KG1 (cell line): Measurements from ENCODE around the gene GSDME.

ENCODE experiments used
- DNase-seq: peaks from one replicate; lab custom pipeline; 2025; lab: John Stamatoyannopoulos, UW

GSDME gene

GRCh38 chr7:24722386-24723177 lies 34.7 kb downstream of the GSDME start:
- no peak for DNase-seq

GRCh38 chr7:24721481-24722001 lies 35.7 kb downstream of the GSDME start:
- DNase-seq = no peak

GRCh38 chr7:24720283-24720682 lies 37.0 kb downstream of the GSDME start:
- DNase-seq = no peak

DNA sequence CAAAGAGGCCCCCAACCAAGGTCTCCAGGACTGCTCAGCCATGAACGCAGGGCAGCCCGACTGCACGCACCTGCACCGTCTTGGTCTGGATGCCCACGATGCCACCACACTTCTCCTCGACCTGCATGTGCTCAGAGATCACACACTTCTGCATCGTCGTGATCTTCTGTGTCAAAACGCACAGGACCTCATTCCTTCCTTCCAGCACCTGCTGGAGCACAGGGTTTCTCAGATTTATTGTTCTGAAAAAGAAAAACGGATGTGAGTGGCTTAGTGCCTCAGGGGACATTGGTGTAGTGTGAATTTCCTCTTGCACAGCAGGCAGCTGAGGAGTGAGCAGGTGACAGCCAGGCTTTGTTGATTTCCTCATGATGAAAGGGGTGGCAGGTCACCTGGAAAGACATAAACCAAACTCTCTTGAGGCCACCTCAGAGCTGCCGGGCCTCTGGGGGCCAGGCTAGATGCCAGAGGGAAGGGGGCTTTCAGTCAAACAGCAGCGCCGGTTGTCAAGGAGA lies 38.2 kb downstream of the GSDME start:
- no peak for DNase-seq

- no peak for DNase-seq
Measured at GRCh38 chr7:24718431-24718831, 38.8 kb downstream of the GSDME start.

- DNase-seq = no peak
Measured at GRCh38 chr7:24717694-24718320, 39.5 kb downstream of the GSDME start.

GRCh38 chr7:24717247-24717622 lies 40.0 kb downstream of the GSDME start:
- no peak for DNase-seq

GRCh38 chr7:24716480-24717246 lies 40.6 kb downstream of the GSDME start:
- DNase-seq = no peak

DNA sequence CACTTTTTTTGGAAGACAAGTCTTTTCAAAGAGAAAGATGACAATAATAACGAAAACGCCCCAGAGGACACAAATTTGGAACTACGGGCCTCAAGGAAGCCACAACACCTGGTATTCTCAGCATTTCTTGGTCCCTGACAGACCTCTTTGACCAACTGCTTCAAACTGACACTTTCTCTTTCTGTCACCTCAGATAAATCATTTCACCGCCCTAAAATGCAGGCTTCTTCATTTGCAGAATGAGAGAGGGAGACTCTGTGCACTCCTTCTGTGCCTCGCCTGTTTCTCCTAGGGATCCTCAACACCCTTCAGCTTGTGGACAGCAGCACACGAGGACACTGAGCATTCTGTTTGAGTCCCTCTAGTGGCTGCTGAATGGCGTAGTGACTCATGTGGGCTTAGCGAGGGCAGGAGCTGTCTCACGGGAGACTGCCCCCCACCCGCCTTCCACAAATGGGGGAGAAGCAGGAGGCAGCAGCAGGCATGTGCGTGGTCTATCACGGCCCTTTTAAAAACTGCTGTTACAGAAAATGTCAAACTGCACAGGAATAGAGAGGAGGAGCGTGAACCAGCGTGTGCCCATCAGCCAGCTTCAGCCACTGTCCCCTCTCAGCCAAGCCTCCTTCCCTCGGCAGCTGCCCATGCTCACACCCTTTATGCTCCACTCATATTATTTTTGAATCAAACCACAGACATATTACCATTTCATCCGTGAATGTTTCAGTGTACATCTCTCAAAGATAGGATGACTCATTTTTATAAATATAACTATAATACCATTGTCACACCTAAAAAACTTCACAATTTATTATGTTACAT lies 41.4 kb downstream of the GSDME start:
- DNase-seq = no peak

GRCh38 chr7:24715171-24715570 lies 42.1 kb downstream of the GSDME start:
- DNase-seq = no peak

GRCh38 chr7:24714676-24715010 lies 42.6 kb downstream of the GSDME start:
- no peak for DNase-seq

DNA sequence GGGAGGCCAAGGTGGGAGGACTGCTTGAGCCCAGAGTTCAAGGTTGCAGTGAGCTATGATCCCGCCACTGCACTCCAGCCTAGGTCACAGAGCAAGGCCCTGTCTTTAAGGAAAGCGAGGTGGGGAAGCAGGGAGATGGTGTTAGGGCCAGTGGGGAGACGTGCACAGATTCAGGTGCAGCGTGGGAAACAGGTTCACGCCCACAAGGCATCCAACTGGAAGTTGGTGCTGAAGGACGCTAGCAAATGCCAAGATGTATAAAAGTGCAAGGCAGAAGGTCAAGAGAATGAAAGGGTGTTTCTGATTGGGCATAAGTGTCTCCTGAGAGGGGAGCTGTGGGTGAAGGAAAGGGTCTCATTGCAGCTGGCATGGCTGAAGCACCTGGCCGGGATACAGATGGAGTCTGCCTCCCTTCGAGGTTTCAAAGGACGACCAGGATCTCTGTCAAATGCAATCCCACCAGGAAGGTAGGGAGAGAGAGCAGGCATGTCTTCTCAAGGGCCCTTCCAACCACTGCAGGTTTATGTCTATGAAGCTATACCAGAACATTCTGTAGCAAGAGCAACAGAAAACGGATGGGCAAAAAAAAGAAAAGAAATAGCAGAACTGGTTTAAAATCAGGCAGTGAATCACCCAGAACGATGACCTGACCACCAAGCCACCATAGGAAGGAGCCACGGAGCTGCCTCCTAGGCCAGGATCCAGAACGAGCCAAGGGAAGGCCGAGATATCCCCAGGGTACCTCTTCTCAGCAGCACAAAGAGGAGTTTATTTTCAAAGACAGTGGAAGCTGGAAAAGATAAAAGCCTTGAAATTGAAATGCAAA lies 43.2 kb downstream of the GSDME start:
- DNase-seq = no peak

DNA sequence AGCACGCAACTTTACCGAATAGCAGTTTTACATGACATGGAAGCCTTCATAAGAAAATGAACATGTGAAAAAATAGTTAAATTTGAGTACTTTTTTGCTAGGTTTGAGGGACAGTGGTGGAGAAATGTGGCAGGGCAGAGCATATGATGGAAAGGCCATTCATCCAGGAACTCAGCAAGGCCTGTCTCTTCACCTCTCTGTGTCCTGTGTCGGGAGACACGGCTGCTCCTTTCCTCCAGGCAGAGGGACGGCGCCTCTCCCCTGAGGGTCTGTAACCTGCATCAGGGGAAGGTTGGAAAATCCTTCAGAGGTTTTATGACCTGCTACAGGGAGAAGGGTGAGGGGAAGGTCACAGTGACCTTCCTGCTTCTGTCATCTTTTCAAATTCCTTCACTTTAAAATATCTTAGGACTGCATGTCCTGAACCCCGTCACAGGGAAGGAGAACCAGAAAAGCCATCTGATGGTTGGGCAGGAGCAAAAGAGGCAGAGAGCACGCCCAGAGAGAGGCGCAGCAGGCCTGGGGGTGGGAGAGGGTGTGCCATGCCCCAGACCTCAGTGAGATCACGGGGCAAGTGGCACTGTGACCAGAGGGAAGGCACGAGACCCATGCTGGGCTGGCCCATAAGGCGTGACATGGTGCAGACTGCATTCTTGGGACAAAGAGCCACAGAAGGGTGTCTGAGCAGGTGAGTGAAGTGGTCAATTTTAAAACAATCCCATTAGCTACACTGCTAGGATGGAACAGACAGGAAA lies 44.0 kb downstream of the GSDME start:
- DNase-seq = no peak

DNA sequence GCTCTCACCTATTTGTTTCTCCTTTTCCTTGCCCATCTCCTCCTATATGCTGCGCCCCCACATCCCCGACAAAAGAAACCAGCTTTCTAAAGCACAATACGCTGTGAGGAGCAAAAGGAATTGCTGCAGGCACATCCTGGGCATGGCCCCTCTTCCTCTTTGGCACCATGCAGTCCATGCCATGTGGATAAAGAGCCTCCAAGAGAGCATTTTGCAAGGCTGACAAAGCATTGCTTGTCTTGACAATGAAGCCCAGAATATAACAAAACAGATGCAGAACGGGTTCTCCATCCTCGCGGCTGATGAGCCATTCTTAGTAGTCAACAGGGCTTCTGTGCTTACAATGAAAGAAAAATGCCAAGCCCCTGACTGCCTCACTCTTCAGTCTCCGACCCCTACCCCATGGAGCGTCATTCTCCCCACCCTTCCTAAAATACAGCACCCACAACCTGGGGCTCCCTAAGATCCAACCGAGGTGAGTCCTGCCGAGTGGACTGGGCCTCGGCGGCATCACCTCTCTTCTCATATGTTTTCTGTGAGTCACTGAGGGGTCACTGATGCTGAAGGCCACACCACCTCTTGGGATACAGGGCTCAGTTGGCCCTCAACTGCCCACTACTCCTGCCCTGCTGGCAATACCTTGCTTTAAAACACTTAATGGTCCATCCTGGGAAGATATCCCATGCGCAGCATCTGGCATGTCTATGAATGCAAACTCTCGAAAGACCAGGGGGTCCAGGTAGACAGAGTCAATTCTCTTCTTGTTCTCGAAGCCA lies 47.5 kb downstream of the GSDME start:
- no peak for DNase-seq

DNA sequence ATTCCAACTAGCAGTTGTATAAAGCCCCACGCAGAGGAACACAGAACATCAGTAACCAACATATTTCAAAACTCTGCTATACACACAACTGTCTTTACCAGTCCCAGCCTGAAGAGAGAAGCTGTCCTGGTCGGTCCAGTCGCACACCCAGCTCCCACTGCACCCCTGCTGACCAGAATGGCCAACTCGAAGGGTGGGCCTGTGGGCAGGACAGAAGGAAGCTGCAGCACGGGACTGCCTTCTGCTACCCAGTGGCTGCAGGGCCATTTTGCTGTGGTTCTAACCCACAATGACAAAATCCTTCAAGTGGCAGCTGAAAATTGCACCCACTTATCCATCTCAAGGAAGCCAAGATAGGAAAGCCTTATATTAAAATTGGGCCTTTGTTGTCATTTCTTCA lies 48.2 kb downstream of the GSDME start:
- no peak for DNase-seq

GRCh38 chr7:24707988-24708615 lies 49.2 kb downstream of the GSDME start:
- no peak for DNase-seq

DNA sequence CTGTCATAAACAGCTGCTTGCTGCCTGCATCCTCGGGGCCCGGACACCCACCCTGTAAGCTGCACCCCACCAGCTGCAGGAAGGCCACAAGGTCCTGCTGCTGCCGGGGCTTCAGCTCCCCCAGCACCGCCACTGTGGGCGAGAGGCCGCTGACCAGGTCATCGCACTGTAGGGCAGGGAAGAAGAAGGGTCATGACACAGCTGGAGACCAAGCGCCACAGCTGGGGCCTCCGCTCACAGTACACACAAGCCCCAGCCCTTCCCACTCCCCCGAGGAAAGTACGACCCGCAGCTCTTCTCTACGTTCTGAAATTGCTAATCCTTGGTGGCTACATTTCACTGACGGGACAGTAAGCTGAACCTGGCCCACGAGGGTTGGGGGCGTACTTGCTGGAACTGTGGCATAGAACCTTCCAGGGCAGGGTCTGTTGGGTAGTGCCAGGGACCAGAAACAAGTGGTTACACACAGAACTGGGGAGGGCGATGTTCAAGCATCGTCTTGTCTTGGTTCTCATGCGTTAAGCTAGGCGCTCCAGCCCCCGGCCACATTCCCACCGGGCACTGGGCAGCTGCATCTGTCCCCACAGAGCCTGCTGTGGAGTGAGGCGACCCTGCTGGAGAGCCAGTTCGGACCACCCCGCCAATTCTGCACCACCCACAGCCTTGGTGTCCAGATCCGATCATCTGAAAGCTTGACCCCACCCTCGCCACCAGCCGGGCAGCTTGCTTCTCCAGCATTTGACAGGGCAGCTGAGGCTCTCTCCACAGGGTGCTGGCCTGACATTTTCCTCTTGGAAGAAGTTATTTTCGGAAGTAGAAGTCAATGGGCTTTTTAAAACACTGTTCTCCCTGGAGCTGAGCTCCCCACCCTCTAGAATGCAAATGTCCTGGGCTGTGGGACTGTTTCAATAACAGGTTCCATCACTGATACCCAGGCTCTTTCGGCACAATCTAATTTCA lies 50.8 kb downstream of the GSDME start:
- no peak for DNase-seq

- DNase-seq = no peak
Measured at GRCh38 chr7:24705461-24705954, 51.8 kb downstream of the GSDME start.
